Neural cell (in vitro differentiated cells): ENCODE data around the gene CREBBP. TPM values are rescaled to one million over a fixed set of nuclear protein-coding genes. Genes with fewer than 3 reads are reported as not detected.

Source experiments
- H2AFZ ChIP-seq: fragments of 200-600, 300-800 bp; sonication (generic), shearing (Covaris generic); 2 replicates; pipeline ENCODE4 v1.6.0; 2014; ENCODE audit warnings: low read depth, mild to moderate bottlenecking, antibody characterized with exemption, low read length, moderate library complexity
- H3F3A ChIP-seq: fragments of 200-600 bp; shearing (Covaris generic); 2 replicates; pipeline ENCODE4 v1.6.1; 2016; ENCODE audit warnings: mild to moderate bottlenecking, moderate library complexity, mixed read lengths, antibody characterized with exemption, low read length; ENCODE audit not compliant: insufficient read depth, poor library complexity, severe bottlenecking
- H3K27ac ChIP-seq: fragments of 200-600, 300-800 bp; sonication (generic), shearing (Covaris generic); 2 replicates; pipeline ENCODE4 v1.5.1; 2014; ENCODE audit warnings: mild to moderate bottlenecking, low read length, moderate library complexity
- H3K27me3 ChIP-seq: fragments of 300-800, 200-600 bp; sonication (generic), shearing (Covaris generic); 2 replicates; pipeline ENCODE4 v1.6.0; 2014; ENCODE audit warnings: mild to moderate bottlenecking, low read depth, low read length, moderate library complexity; ENCODE audit not compliant: insufficient read depth
- H3K36me3 ChIP-seq: fragments of 300-800, 200-600 bp; sonication (generic), shearing (Covaris generic); 2 replicates; pipeline ENCODE4 v1.5.1; 2014; ENCODE audit warnings: mild to moderate bottlenecking, antibody characterized with exemption, low read length, moderate library complexity; ENCODE audit not compliant: insufficient read depth
- H3K4me2 ChIP-seq: fragments of 300-800, 200-600 bp; sonication (generic), shearing (Covaris generic); 2 replicates; pipeline ENCODE4 v1.6.0; 2014; ENCODE audit warnings: mild to moderate bottlenecking, low read length
- H3K4me3 ChIP-seq: fragments of 300-800, 200-600 bp; sonication (generic), shearing (Covaris generic); 2 replicates; pipeline ENCODE4 v1.5.1; 2014; ENCODE audit warnings: mild to moderate bottlenecking, low read length, moderate library complexity
- H3K79me2 ChIP-seq: fragments of 200-600 bp; shearing (Covaris generic); replicated peaks from 2 replicates; pipeline ENCODE4 v1.6.0; 2014; ENCODE audit warnings: mild to moderate bottlenecking, low read length, moderate library complexity; ENCODE audit not compliant: insufficient read depth
- H3K9ac ChIP-seq: fragments of 300-800, 200-600 bp; sonication (generic), shearing (Covaris generic); 2 replicates; pipeline ENCODE4 v1.6.1; 2016; ENCODE audit warnings: mild to moderate bottlenecking, low read length, mixed read lengths
- H3K9me2 ChIP-seq: fragments of 200-600 bp; shearing (Covaris generic); 2 replicates; pipeline ENCODE4 v1.6.1; 2016; ENCODE audit warnings: mild to moderate bottlenecking, low read length, mixed read lengths; ENCODE audit not compliant: insufficient read depth
- H3K9me3 ChIP-seq: fragments of 200-600, 300-800 bp; sonication (generic), shearing (Covaris generic); 2 replicates; pipeline ENCODE4 v1.6.1; 2016; ENCODE audit warnings: mild to moderate bottlenecking, mixed run types, low read length, moderate library complexity, mixed read lengths
- H4K20me1 ChIP-seq: fragments of 200-600 bp; shearing (Covaris generic); 2 replicates; pipeline ENCODE4 v1.6.1; 2016; ENCODE audit warnings: mild to moderate bottlenecking, mixed run types; ENCODE audit not compliant: insufficient read depth
- CTCF ChIP-seq: fragments of 450-650 bp; IDR thresholded peaks from 2 replicates; pipeline ENCODE4 v1.5.1; 2014; ENCODE audit warnings: antibody characterized with exemption, mild to moderate bottlenecking, moderate library complexity; ENCODE audit not compliant: poor library complexity, severe bottlenecking
- EP300 ChIP-seq: fragments of 450-650 bp; conservative IDR thresholded peaks from 2 replicates; pipeline ENCODE4 v1.6.1; 2014; ENCODE audit warnings: antibody characterized with exemption, mild to moderate bottlenecking, moderate library complexity; ENCODE audit not compliant: poor library complexity, severe bottlenecking
- EZH2 ChIP-seq: fragments of 200-600, 300-800 bp; shearing (Covaris generic), sonication (generic); IDR thresholded peaks from 2 replicates; pipeline ENCODE4 v1.6.1; 2014; ENCODE audit warnings: antibody characterized with exemption, low read length, borderline replicate concordance, mild to moderate bottlenecking; ENCODE audit not compliant: insufficient read depth, poor library complexity, severe bottlenecking
- MXI1 ChIP-seq: fragments of 450-650 bp; conservative IDR thresholded peaks from 2 replicates; pipeline ENCODE4 v1.6.1; 2014; ENCODE audit warnings: antibody characterized with exemption, mild to moderate bottlenecking; ENCODE audit not compliant: poor library complexity, severe bottlenecking
- POLR2AphosphoS5 ChIP-seq: IDR thresholded peaks from 2 replicates; pipeline ENCODE4 v1.6.1; 2012
- RAD21 ChIP-seq: fragments of 450-650 bp; conservative IDR thresholded peaks from 2 replicates; pipeline ENCODE4 v1.6.1; 2014; ENCODE audit warnings: antibody characterized with exemption, mild to moderate bottlenecking, moderate library complexity
- REST ChIP-seq: IDR thresholded peaks from 2 replicates; pipeline ENCODE4 v1.6.1; 2012; ENCODE audit warnings: borderline replicate concordance
- SMC3 ChIP-seq: fragments of 450-650 bp; conservative IDR thresholded peaks from 2 replicates; pipeline ENCODE4 v1.6.1; 2014; ENCODE audit warnings: antibody characterized with exemption, mild to moderate bottlenecking, moderate library complexity; ENCODE audit not compliant: poor library complexity
- TAF1 ChIP-seq: IDR thresholded peaks from 2 replicates; pipeline ENCODE4 v1.6.1; 2012; ENCODE audit warnings: low read depth
- polyA plus RNA-seq: library from polyadenylated mRNA; depleted of rRNA; stranded (reverse); fragments of >200 nt; gene quantifications from 2 replicates; pipeline ENCODE4 v1.2.3, GENCODE V29; 2014

The CREBBP gene
- polyA plus RNA-seq, 1 donor from 2014 or later: 3.3 TPM

GRCh38 chr16:3919413-3919812 is 38.9 kb upstream of the CREBBP start:
- Histone ChIP-seq H2AFZ (no peak overlapping the region), H3K27me3 (no peaks in the 10 kb centered on the region), H3F3A (no peaks in the 10 kb centered on the region), H3K4me3 (no peak overlapping the region), H3K36me3 (no peaks in the 10 kb centered on the region), H3K27ac (no peak overlapping the region), H4K20me1 (no peaks in the 10 kb centered on the region), H3K9ac (no peak overlapping the region), H3K79me2 (no peaks in the 10 kb centered on the region), H3K9me2 (no peaks in the 10 kb centered on the region), H3K4me2 (no peak overlapping the region), H3K9me3 (peaks cover 7% of the 10 kb centered on the region)
- TF ChIP-seq REST (no peak), EP300 (no peak), EZH2 (no peak), TAF1 (no peak), RAD21 (no peak), SMC3 (no peak), MXI1 (no peak), POLR2AphosphoS5 (no peak), CTCF (no peak)

GRCh38 chr16:3915426-3916260 is 35.1 kb upstream of the CREBBP start:
- H3K36me3 ChIP-seq: no peaks in the 10 kb centered on the region
- no peaks in the 10 kb centered on the region for H3K9me2 ChIP-seq
- no peak overlapping the region for H3K27ac ChIP-seq
- no peaks in the 10 kb centered on the region for H3F3A ChIP-seq
- no peak overlapping the region for H3K4me2 ChIP-seq
- H4K20me1 ChIP-seq: no peaks in the 10 kb centered on the region
- no peak overlapping the region for H2AFZ ChIP-seq
- TF ChIP-seq MXI1: no peak
- no peak for TF ChIP-seq EZH2
- no peak for TF ChIP-seq SMC3
- no peak for TF ChIP-seq CTCF
- no peak for TF ChIP-seq REST
- TF ChIP-seq EP300: no peak
- TF ChIP-seq POLR2AphosphoS5: no peak
- no peak for TF ChIP-seq TAF1
- TF ChIP-seq RAD21: no peak
- no peaks in the 10 kb centered on the region for H3K79me2 ChIP-seq
- H3K9me3 ChIP-seq: peaks cover 7% of the 10 kb centered on the region
- no peak overlapping the region for H3K9ac ChIP-seq
- no peaks in the 10 kb centered on the region for H3K27me3 ChIP-seq
- no peak overlapping the region for H3K4me3 ChIP-seq
